HG03354 (cell line): Measurements from ENCODE around the gene SH3GL3.

Experiments used
- ATAC-seq: cut with Tn5 transposase; IDR thresholded peaks from one replicate; pipeline ENCODE4 v1.9.1; 2021; ENCODE audit warnings: mild to moderate bottlenecking; ENCODE audit not compliant: unreplicated experiment, poor library complexity, severe bottlenecking

SH3GL3 gene

GRCh38 chr15:83558146-83558545 is 111.0 kb downstream of the SH3GL3 start:
- no peak for ATAC-seq

GRCh38 chr15:83559310-83559966 is 112.3 kb downstream of the SH3GL3 start:
- peak; percentile 95 for ATAC-seq

GRCh38 chr15:83561661-83562060 is 114.5 kb downstream of the SH3GL3 start:
- no peak for ATAC-seq

GRCh38 chr15:83565138-83565537 is 118.0 kb downstream of the SH3GL3 start:
- ATAC-seq, result no peak

- no peak for ATAC-seq
Observed at GRCh38 chr15:83565553-83566159, 118.5 kb downstream of the SH3GL3 start.

GRCh38 chr15:83567318-83567717 is 120.2 kb downstream of the SH3GL3 start:
- no peak for ATAC-seq

GRCh38 chr15:83569341-83569740 is 122.2 kb downstream of the SH3GL3 start:
- no peak for ATAC-seq

GRCh38 chr15:83570756-83571155 is 123.6 kb downstream of the SH3GL3 start:
- no peak for ATAC-seq

- ATAC-seq, result no peak
Observed at GRCh38 chr15:83571820-83572707, 124.9 kb downstream of the SH3GL3 start.

- ATAC-seq, result no peak
Observed at GRCh38 chr15:83574345-83574744, 127.2 kb downstream of the SH3GL3 start.

GRCh38 chr15:83578691-83579090 is 131.6 kb downstream of the SH3GL3 start:
- no peak for ATAC-seq

GRCh38 chr15:83581381-83581780 is 134.2 kb downstream of the SH3GL3 start:
- ATAC-seq, result no peak

- ATAC-seq, result no peak
Observed at GRCh38 chr15:83582381-83582780, 135.2 kb downstream of the SH3GL3 start.

- ATAC-seq, result no peak
Observed at GRCh38 chr15:83585601-83586335, 138.6 kb downstream of the SH3GL3 start.

GRCh38 chr15:83587091-83587490 is 139.9 kb downstream of the SH3GL3 start:
- ATAC-seq, result no peak

GRCh38 chr15:83588441-83588840 is 141.3 kb downstream of the SH3GL3 start:
- ATAC-seq, result no peak

- ATAC-seq, result no peak
Observed at GRCh38 chr15:83592370-83593040, 145.4 kb downstream of the SH3GL3 start.

GRCh38 chr15:83595191-83595590 is 148.1 kb downstream of the SH3GL3 start:
- no peak for ATAC-seq

- no peak for ATAC-seq
Observed at GRCh38 chr15:83598031-83598430, 150.9 kb downstream of the SH3GL3 start.

GRCh38 chr15:83602021-83602420 is 154.9 kb downstream of the SH3GL3 start:
- ATAC-seq, result no peak
